ENCODE results near the gene SFMBT2. TPM values are rescaled to one million over a fixed set of nuclear protein-coding genes. Genes with fewer than 3 reads are reported as not detected.
A peak's percentile ranks its signal among the peaks of the same experiment; 100 is the strongest.

SFMBT2 gene
- total and polyA plus RNA-seq, 8 donors, result 4.1 to 12.6 (median 5.2) TPM

GRCh38 chr10:7123774-7124173 lies 287.1 kb downstream of the SFMBT2 start:
- H3K9me3 ChIP-seq, result no peaks in the 10 kb centered on the region
- DNase-seq (no peak), ATAC-seq (no peak)
- peaks cover 0 to 6% of the 10 kb centered on the region in 2 donors for H3K4me1 ChIP-seq
- intact Hi-C loops (cut with DNase I), result no loop called here
- no peak for TF ChIP-seq CTCF (IDR thresholded peaks at IDR 0.05)
- no peak overlapping the region for H3K4me3 ChIP-seq
- peaks cover 0 to 9% of the 10 kb centered on the region in 2 donors for H3K27me3 ChIP-seq
- H3K36me3 ChIP-seq, result no peaks in the 10 kb centered on the region
- H3K27ac ChIP-seq, result no peak overlapping the region

GRCh38 chr10:7122561-7122960 lies 288.3 kb downstream of the SFMBT2 start:
- TF ChIP-seq CTCF (IDR thresholded peaks at IDR 0.05), result no peak
- Histone ChIP-seq H3K27me3 (peaks cover 0 to 9% of the 10 kb centered on the region in 2 donors), H3K36me3 (no peaks in the 10 kb centered on the region), H3K9me3 (no peaks in the 10 kb centered on the region), H3K4me3 (no peak overlapping the region), H3K4me1 (peaks cover 0 to 6% of the 10 kb centered on the region in 2 donors), H3K27ac (no peak overlapping the region)
- intact Hi-C loops (cut with DNase I), result no loop called here
- no peak for ATAC-seq
- DNase-seq, result no peak

- DNase-seq (peak in 3 of 4 donors; percentile 46 to 63 (median 53)), ATAC-seq (peak; percentile 84)
Observed at GRCh38 chr10:7121154-7121797, 289.6 kb downstream of the SFMBT2 start.

GRCh38 chr10:7119325-7120015 lies 291.4 kb downstream of the SFMBT2 start:
- ATAC-seq, result no peak
- H3K4me3 ChIP-seq, result no peak overlapping the region
- TF ChIP-seq CTCF (IDR thresholded peaks at IDR 0.05), result no peak
- no peaks in the 10 kb centered on the region for H3K27me3 ChIP-seq
- intact Hi-C loops (cut with DNase I), result no loop called here
- H3K4me1 ChIP-seq, result peaks cover 0 to 6% of the 10 kb centered on the region in 2 donors
- H3K27ac ChIP-seq, result no peak overlapping the region
- DNase-seq, result no peak
- H3K36me3 ChIP-seq, result no peaks in the 10 kb centered on the region
- no peaks in the 10 kb centered on the region for H3K9me3 ChIP-seq

More at GRCh38 chr10:7121154-7121797, 289.6 kb downstream of the SFMBT2 start:
- no peak overlapping the region for H3K4me3 ChIP-seq
- peaks cover 0 to 6% of the 10 kb centered on the region in 2 donors for H3K4me1 ChIP-seq
- H3K36me3 ChIP-seq, result no peaks in the 10 kb centered on the region
- peaks cover 0 to 9% of the 10 kb centered on the region in 2 donors for H3K27me3 ChIP-seq
- intact Hi-C loops (cut with DNase I), result no loop called here
- no peaks in the 10 kb centered on the region for H3K9me3 ChIP-seq
- H3K27ac ChIP-seq, result no peak overlapping the region
- peak; percentile 61 to 76 for TF ChIP-seq CTCF (IDR thresholded peaks at IDR 0.05)

Data from left lung (tissue), 10 donors.